Measurements from ENCODE around the gene JPH4.

JPH4 gene

GRCh38 chr14:23522643-23523198 is 55.9 kb downstream of the JPH4 start:
- DNase-seq = no peak

DNA sequence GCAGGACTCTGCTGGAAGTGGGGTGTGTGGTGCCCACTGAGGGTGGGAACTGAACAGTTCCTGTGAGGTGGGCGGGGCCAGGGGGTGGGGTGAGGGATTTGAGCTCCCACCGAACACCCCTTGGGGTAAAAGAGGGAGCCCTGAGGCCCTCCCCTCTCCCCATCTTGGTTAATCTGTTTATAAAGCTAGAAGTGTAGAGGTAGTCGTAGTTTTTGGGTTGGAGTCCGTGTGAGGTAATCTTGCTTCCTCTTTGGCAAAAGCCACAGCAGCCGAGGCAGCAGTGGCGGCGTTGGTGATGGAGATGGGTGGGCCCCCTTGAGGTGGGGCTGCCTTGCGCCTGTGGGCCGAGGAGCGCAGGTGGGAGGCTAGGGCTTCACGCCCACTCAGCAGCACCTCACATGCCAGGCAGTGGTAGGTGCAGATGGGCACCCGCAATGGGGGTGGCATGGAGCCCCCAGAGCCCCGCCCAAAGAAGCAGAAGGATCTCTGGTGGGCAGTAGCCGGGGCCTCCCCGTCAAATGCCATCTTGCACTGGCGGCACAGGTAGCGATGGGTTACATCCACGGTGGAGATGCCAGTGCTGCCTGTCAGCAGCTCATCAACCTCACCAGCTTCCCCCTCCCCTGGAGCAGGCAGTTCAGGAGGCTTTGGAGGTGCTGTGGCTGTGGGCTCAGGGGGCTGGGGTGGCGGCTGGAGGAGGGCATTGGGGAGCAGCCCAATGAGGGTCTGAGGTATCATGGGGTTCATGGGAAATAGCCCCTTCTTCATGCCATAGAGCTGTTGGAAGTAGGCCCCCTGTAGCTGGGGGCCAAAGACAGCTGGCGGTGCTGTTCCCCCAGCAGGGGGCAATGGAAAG is 56.6 kb downstream of the JPH4 start:
- DNase-seq = no peak

GRCh38 chr14:23520899-23521533 is 57.6 kb downstream of the JPH4 start:
- DNase-seq = no peak

- DNase-seq = no peak
Measured at GRCh38 chr14:23518709-23519108, 59.9 kb downstream of the JPH4 start.
